ENCODE data around the gene VWA8.
"Not testable (repeated sequence)": the region's sequence is repeated elsewhere in the genome, so short reads cannot be mapped to it uniquely, and the experiment has no call there.

The VWA8 gene

DNA sequence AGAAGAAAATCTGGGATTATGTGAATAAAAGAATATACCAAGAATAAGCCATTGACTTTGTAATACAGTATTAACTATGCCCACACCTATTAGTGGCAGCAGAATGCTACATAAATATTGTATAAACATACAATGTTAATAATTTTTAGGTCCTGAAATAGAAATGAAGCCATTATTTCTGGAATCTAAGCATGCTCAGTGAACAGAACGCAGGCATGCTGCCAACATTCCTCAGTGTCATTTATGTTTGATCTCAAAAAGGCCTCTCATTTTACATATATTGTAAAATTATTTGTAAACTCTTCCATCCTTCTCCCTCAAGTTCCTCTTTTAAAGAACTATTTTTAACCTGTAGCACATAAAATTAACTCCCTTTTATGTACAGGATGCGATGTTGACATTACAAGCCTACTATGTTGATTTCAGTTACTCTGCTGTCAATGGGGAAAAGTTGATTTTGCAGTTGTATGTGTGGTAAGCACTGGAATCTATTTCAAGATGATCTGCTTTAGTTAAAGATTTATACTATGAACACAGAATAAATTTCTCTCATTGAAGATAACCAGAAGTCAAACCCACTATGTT, 118.8 kb downstream of the VWA8 start:
- Histone ChIP-seq H3K36me3 (no peaks in the 10 kb centered on the region), H3K4me3 (ENCODE audit: low read depth, low read length) (no peak overlapping the region), H3K27ac (no peak overlapping the region), H3K27me3 (ENCODE audit: insufficient read depth, low read depth, severe bottlenecking) (no peaks in the 10 kb centered on the region), H3K9me3 (ENCODE audit: severe bottlenecking) (no peaks in the 10 kb centered on the region)
- DNase-seq, result no peak
- TF ChIP-seq, protein P1, sequence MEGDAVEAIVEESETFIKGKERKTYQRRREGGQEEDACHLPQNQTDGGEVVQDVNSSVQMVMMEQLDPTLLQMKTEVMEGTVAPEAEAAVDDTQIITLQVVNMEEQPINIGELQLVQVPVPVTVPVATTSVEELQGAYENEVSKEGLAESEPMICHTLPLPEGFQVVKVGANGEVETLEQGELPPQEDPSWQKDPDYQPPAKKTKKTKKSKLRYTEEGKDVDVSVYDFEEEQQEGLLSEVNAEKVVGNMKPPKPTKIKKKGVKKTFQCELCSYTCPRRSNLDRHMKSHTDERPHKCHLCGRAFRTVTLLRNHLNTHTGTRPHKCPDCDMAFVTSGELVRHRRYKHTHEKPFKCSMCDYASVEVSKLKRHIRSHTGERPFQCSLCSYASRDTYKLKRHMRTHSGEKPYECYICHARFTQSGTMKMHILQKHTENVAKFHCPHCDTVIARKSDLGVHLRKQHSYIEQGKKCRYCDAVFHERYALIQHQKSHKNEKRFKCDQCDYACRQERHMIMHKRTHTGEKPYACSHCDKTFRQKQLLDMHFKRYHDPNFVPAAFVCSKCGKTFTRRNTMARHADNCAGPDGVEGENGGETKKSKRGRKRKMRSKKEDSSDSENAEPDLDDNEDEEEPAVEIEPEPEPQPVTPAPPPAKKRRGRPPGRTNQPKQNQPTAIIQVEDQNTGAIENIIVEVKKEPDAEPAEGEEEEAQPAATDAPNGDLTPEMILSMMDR (IDR thresholded peaks at IDR 0.05; ENCODE audit: low read depth, low read length), result no peak

DNA sequence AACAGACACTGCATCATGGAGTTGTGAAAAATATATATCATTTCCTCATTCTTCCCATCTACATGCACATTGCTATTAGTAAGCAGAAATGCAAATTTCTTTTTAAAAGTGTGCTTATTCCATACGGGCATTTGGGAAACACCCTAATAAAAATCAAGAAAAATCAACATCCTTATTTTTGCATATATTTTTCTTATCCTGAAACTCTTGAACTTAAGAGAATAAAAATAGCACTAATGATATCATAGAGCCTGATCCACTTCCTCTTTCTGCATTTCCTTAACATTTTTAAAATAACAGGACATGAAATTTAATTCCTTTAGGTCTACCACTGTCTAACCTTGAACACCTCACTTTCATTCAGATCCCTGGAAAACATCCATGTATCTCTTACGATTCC, 123.3 kb downstream of the VWA8 start:
- no peak for DNase-seq
- TF ChIP-seq, protein P1 (IDR thresholded peaks at IDR 0.05; ENCODE audit: low read depth, low read length), result no peak
- Histone ChIP-seq H3K9me3 (ENCODE audit: severe bottlenecking) (no peaks in the 10 kb centered on the region), H3K4me3 (ENCODE audit: low read depth, low read length) (no peak overlapping the region), H3K27ac (no peak overlapping the region), H3K36me3 (no peaks in the 10 kb centered on the region), H3K27me3 (ENCODE audit: insufficient read depth, low read depth, severe bottlenecking) (no peaks in the 10 kb centered on the region)

DNA sequence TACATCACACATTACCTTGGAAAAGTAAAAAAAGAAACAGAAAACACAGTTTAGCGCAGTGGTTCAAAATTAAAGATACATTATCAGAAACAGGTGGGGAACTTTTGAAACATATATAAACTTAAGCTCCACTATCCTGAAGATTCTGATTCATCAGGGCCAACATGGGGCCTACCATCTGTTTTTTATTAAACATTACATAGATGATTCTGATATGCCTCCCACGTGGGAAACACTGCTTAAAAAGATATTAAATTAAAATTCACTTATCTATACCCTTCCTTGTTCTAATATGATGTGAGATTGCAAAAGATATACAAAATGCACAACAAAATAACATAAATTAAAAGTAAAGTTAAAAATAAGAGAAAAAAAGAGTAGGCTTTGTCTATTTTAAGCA, 125.0 kb downstream of the VWA8 start:
- H3K36me3 ChIP-seq, result no peaks in the 10 kb centered on the region
- TF ChIP-seq, protein P1 (IDR thresholded peaks at IDR 0.05; ENCODE audit: low read depth, low read length), result no peak
- no peaks in the 10 kb centered on the region for H3K9me3 ChIP-seq (ENCODE audit: severe bottlenecking)
- H3K27me3 ChIP-seq (ENCODE audit: insufficient read depth, low read depth, severe bottlenecking), result no peaks in the 10 kb centered on the region
- H3K4me3 ChIP-seq (ENCODE audit: low read depth, low read length), result no peak overlapping the region
- DNase-seq, result no peak
- H3K27ac ChIP-seq, result no peak overlapping the region

DNA sequence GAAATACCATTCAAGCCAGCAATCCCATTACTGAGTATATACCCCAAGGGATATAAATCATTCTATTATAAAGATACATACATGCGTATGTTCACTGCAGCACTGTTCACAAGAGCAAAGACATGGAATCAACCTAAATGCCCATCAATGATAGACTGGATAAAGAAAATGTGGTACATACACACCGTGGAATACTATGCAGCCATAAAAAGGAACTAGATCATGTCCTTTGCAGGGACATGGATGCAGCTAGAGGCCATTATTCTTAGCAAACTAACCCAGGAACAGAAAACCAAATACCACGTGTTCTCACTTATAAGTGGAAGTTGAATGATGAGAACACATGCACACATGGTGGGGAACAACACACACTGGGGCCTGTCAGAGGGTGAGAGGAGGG, 126.2 kb downstream of the VWA8 start:
- H3K27me3 ChIP-seq (ENCODE audit: insufficient read depth, low read depth, severe bottlenecking); H3K9me3 ChIP-seq (ENCODE audit: severe bottlenecking); H3K4me3 ChIP-seq (ENCODE audit: low read depth, low read length); H3K36me3 ChIP-seq; DNase-seq; H3K27ac ChIP-seq: not testable (repeated sequence)

DNA sequence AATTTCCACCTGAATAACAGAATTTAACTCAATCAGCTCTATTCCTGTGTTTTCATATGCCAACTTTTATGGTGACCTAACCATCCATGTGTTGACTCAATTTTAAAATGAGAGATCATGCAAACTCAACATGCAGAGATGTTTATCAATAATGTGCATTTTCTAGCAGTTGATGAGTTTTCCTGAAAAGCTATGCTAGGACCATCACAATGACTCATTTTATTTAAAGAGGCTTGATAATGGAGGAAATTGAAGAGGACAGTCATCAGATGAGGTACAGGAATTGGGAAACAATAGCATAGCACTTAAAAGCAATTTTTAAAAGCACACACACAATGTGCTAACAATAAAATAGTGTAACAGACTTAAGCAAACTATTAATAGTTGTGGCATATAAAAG, 127.1 kb downstream of the VWA8 start:
- H3K36me3 ChIP-seq, result no peaks in the 10 kb centered on the region
- no peak for DNase-seq
- no peaks in the 10 kb centered on the region for H3K9me3 ChIP-seq (ENCODE audit: severe bottlenecking)
- H3K27ac ChIP-seq, result no peak overlapping the region
- H3K27me3 ChIP-seq (ENCODE audit: insufficient read depth, low read depth, severe bottlenecking), result no peaks in the 10 kb centered on the region
- TF ChIP-seq, protein P1 (IDR thresholded peaks at IDR 0.05; ENCODE audit: low read depth, low read length), result no peak
- H3K4me3 ChIP-seq (ENCODE audit: low read depth, low read length), result no peak overlapping the region

DNA sequence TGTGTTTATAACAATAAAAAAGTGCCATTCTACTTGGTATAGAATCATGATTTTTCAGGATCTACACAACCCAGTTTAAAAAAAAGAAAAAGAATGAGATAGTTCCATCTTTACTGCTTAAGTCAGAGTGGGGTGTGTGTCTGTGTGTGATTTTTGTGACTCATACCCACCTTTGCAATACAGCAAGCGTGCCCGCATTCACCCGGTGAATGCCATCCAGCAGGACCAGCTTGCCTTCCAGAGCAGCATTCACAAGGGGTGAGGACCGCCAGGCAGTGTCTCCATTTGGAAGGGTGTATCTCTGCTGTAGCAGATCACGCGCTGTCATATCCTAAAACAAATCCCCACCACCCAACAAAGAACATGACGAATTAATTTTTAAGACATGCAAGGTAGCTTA, 127.7 kb downstream of the VWA8 start:
- H3K36me3 ChIP-seq, result no peaks in the 10 kb centered on the region
- TF ChIP-seq, protein P1 (IDR thresholded peaks at IDR 0.05; ENCODE audit: low read depth, low read length), result no peak

More for the DNA sequence above, 127.7 kb downstream of the VWA8 start:
- H3K27ac ChIP-seq, result no peak overlapping the region
- no peaks in the 10 kb centered on the region for H3K9me3 ChIP-seq (ENCODE audit: severe bottlenecking)
- no peak overlapping the region for H3K4me3 ChIP-seq (ENCODE audit: low read depth, low read length)
- H3K27me3 ChIP-seq (ENCODE audit: insufficient read depth, low read depth, severe bottlenecking), result no peaks in the 10 kb centered on the region
- DNase-seq, result no peak
